Gastrocnemius medialis (tissue), 4 donors: ENCODE measurements around the gene RPS8. TPM values are rescaled to one million over a fixed set of nuclear protein-coding genes. Genes with fewer than 3 reads are reported as not detected.

Experiments
- ATAC-seq, 2 donors: fragments of 150-250 bp; one replicate each; pipeline ENCODE4 v1.9.1; 2016
- DNase-seq, 2 donors: peaks; one replicate each; pipeline ENCODE4 v3.0.0-alpha.2; 2019
- H3K27ac ChIP-seq, 4 donors: fragments of 200-600 bp; sonication (generic); 1 replicate in 1 of 4; 2 replicates in 3 of 4; pipeline ENCODE4 v1.5.1; 2016 to 2018; ENCODE audit warnings: mild to moderate bottlenecking in 2 of 4, moderate library complexity in 1 of 4
- H3K27me3 ChIP-seq, 3 donors: fragments of 200-600 bp; sonication (generic) in 2 of 3; 1 replicate in 1 of 3; 2 replicates in 2 of 3; pipeline versions ENCODE4 v1.5.1 to v1.6.0; 2016 to 2019; ENCODE audit warnings: mild to moderate bottlenecking in 1 of 3, moderate library complexity in 1 of 3
- H3K36me3 ChIP-seq, 2 donors: fragments of 200-600 bp; sonication (generic) in 1 of 2; one replicate each; pipeline ENCODE4 v1.5.1; 2017 to 2018
- H3K4me1 ChIP-seq, 2 donors: fragments of 200-600 bp; sonication (generic) in 1 of 2; one replicate each; pipeline ENCODE4 v1.5.1; 2016 to 2017; ENCODE audit warnings: mild to moderate bottlenecking in 2 of 2
- H3K4me3 ChIP-seq, 4 donors: fragments of 200-600 bp; sonication (generic) in 3 of 4; 1 replicate in 1 of 4; 2 replicates in 3 of 4; pipeline ENCODE4 v1.5.1; 2016 to 2019; ENCODE audit warnings: mild to moderate bottlenecking in 2 of 4
- H3K9me3 ChIP-seq, 3 donors: fragments of 200-600 bp; sonication (generic) in 2 of 3; 1 replicate in 1 of 3; 2 replicates in 2 of 3; pipeline ENCODE4 v1.5.1; 2016 to 2019
- CTCF ChIP-seq, 5 experiments: fragments of 450-650 bp in 3 of 5; fragments of 200-600 bp in 2 of 5; sonication (generic) in 2 of 5; IDR thresholded peaks in 4 of 5; conservative IDR thresholded peaks in 1 of 5; 1 replicate in 4 of 5; 2 replicates in 1 of 5; pipeline ENCODE4 v1.5.1; 2016 to 2019; ENCODE audit warnings: antibody characterized with exemption in 5 of 5, mild to moderate bottlenecking in 3 of 5, moderate library complexity in 3 of 5
- POLR2A ChIP-seq, 2 donors: fragments of 450-650 bp; IDR thresholded peaks; one replicate each; pipeline ENCODE4 v1.6.1; 2017; ENCODE audit warnings: antibody characterized with exemption in 2 of 2, mild to moderate bottlenecking in 2 of 2, moderate library complexity in 2 of 2
- in situ Hi-C, 4 donors: fragments of 200-750 bp; cut with MboI; loops; one replicate each; pipeline versions ENCODE4 v1.15.0 to v1.8.0; 2017; ENCODE audit warnings: low sequenced_read_pairs in 4 of 4
- intact Hi-C: fragments of 100-400 bp; cut with DNase I; formaldehyde crosslinking; loops from one replicate; pipeline ENCODE4 v1.15.1; 2023; ENCODE audit warnings: low total_unique reads
- total RNA-seq, 4 donors: library from RNA; depleted of rRNA; stranded (reverse); fragments of >200 nt; gene quantifications; one replicate each; pipeline versions ENCODE4 v1.1.0 to v1.2.3, GENCODE V29; 2016

The RPS8 gene
- total RNA-seq, 4 donors from 2014 or later, result 1,137 to 2,085 (median 1,818) TPM

GRCh38 chr1:44826375-44827196 is 51.2 kb downstream of the RPS8 start:
- DNase-seq (no peak), ATAC-seq (peak; percentile 31 to 32)
- in situ Hi-C loops, result no loop called here
- no peak for TF ChIP-seq CTCF (IDR thresholded peaks at IDR 0.05 in 4 of 5, conservative IDR thresholded peaks at IDR 0.05 in 1 of 5)
- TF ChIP-seq POLR2A (IDR thresholded peaks at IDR 0.05), result no peak
- Histone ChIP-seq H3K27me3 (no peaks in the 10 kb centered on the region), H3K4me3 (no peak overlapping the region), H3K4me1 (no peaks in the 10 kb centered on the region), H3K36me3 (no peaks in the 10 kb centered on the region), H3K9me3 (no peaks in the 10 kb centered on the region), H3K27ac (no peak overlapping the region)
- intact Hi-C loops, result no loop called here

GRCh38 chr1:44827197-44828002 is 52.1 kb downstream of the RPS8 start:
- no peak for DNase-seq
- Histone ChIP-seq H3K9me3 (no peaks in the 10 kb centered on the region), H3K27ac (no peak overlapping the region), H3K4me1 (no peaks in the 10 kb centered on the region), H3K27me3 (no peaks in the 10 kb centered on the region), H3K4me3 (no peak overlapping the region), H3K36me3 (no peaks in the 10 kb centered on the region)
- intact Hi-C loops, result no loop called here
- TF ChIP-seq POLR2A (IDR thresholded peaks at IDR 0.05) (no peak), CTCF (IDR thresholded peaks at IDR 0.05 in 4 of 5, conservative IDR thresholded peaks at IDR 0.05 in 1 of 5) (no peak)
- no peak for ATAC-seq
- in situ Hi-C loops, result no loop called here

GRCh38 chr1:44828003-44828651 is 52.8 kb downstream of the RPS8 start:
- in situ Hi-C loops, result no loop called here
- Histone ChIP-seq H3K27me3 (no peaks in the 10 kb centered on the region), H3K36me3 (no peaks in the 10 kb centered on the region)

More at GRCh38 chr1:44828003-44828651, 52.8 kb downstream of the RPS8 start:
- no peak overlapping the region for H3K4me3 ChIP-seq
- no peak overlapping the region for H3K27ac ChIP-seq
- no peak for ATAC-seq
- H3K4me1 ChIP-seq, result no peaks in the 10 kb centered on the region
- intact Hi-C loops, result no loop called here
- DNase-seq, result no peak
- no peaks in the 10 kb centered on the region for H3K9me3 ChIP-seq
- TF ChIP-seq CTCF (IDR thresholded peaks at IDR 0.05 in 4 of 5, conservative IDR thresholded peaks at IDR 0.05 in 1 of 5) (no peak), POLR2A (IDR thresholded peaks at IDR 0.05) (no peak)

Other genes starting within 250 kb of the RPS8 start
- 1 to 10 TPM; 2.6 to 5.9 (median 4.2) TPM for gene TMEM53, start 101.1 kb upstream of the RPS8 start, total RNA-seq
- gene ARMH1, start 100.8 kb upstream of the RPS8 start, total RNA-seq, result under 1 TPM in 1 of 4 donors, not detected in 3; 0.78 TPM
- gene RNU5D-1, start 44.4 kb upstream of the RPS8 start, total RNA-seq, result not detected
- gene KIF2C, start 35.7 kb upstream of the RPS8 start, total RNA-seq, result under 1 TPM in 2 of 4 donors, not detected in 2; 0.46 to 0.55 TPM
- under 1 TPM in 1 of 4 donors, not detected in 3; 0.32 TPM for gene BEST4, start 12.6 kb downstream of the RPS8 start, total RNA-seq
- 1 to 10 TPM; 1.6 to 4.3 (median 3.6) TPM for gene PLK3, start 24.8 kb downstream of the RPS8 start, total RNA-seq
- not detected for gene DYNLT4, start 31.8 kb downstream of the RPS8 start, total RNA-seq
- gene BTBD19, start 33.0 kb downstream of the RPS8 start, total RNA-seq, result 1 to 10 TPM in 1 of 4 donors, under 1 TPM in 2, not detected in 1; 0.71 to 1.4 (median 0.91) TPM
- under 1 TPM; 0.10 to 0.56 (median 0.20) TPM for gene PTCH2, start 67.7 kb downstream of the RPS8 start, total RNA-seq
- 10 to 100 TPM; 33.0 to 60.6 (median 54.7) TPM for gene EIF2B3, start 211.1 kb downstream of the RPS8 start, total RNA-seq
- 10 to 100 TPM; 29.2 to 91.0 (median 47.0) TPM for gene HECTD3, start 235.8 kb downstream of the RPS8 start, total RNA-seq
- 10 to 100 TPM; 42.6 to 68.8 (median 61.7) TPM for gene UROD, start 236.7 kb downstream of the RPS8 start, total RNA-seq